Heart left ventricle (tissue), 13 donors: ENCODE measurements around the gene CCNL1.

ENCODE experiments used
- POLR2A ChIP-seq, 2 donors: fragments of 450-650 bp; IDR thresholded peaks; one replicate each; pipeline ENCODE4 v1.6.1; 2017; ENCODE audit warnings: antibody characterized with exemption in 2 of 2, mild to moderate bottlenecking in 2 of 2, moderate library complexity in 2 of 2
- TF ChIP-seq, protein P1 (sequence below), 12 donors: fragments of 200-600 bp; sonication (generic) in 4 of 12; IDR thresholded peaks; one replicate each; pipeline versions ENCODE4 v1.5.0 to v1.8.0; 2018 to 2022; ENCODE audit warnings: antibody characterized with exemption in 12 of 12, mild to moderate bottlenecking in 5 of 12
- donor health status: ischemic (EF 13 %, LVEDD 7.1; RV severe dilation, severe dysfunction).
- donor health status: DM: no; HTN: yes; CAD: no.
- donor health status: DM: no; HTN: no; CAD: no.
- donor health status: ischemic (EF 25% LVEDD 6.9; RV normal size, moderate dysfunction).
- donor health status: ischemic (EF 25% LVEDD 5.7; RV mildly dilated, moderate dysfunction).
- donor health status: ischemic (EF 35%, LVEDD 5.7; RV mildly dilated, moderate dysfunction).
- donor health status: nonischemic (EF 11% LVEDD 7.7; RV severe dilation, severe dysfunction).
- donor health status: DM: yes; HTN: yes; CAD: no.
- donor health status: PGD.
- donor health status: ischemic (EF 29% LVEDD 5.4; RV normal size, mild dysfunction).
- donor health status: nonischemic (EF 23%, LVEDD 6.1; RV moderate dilation, normal function).

DNA sequence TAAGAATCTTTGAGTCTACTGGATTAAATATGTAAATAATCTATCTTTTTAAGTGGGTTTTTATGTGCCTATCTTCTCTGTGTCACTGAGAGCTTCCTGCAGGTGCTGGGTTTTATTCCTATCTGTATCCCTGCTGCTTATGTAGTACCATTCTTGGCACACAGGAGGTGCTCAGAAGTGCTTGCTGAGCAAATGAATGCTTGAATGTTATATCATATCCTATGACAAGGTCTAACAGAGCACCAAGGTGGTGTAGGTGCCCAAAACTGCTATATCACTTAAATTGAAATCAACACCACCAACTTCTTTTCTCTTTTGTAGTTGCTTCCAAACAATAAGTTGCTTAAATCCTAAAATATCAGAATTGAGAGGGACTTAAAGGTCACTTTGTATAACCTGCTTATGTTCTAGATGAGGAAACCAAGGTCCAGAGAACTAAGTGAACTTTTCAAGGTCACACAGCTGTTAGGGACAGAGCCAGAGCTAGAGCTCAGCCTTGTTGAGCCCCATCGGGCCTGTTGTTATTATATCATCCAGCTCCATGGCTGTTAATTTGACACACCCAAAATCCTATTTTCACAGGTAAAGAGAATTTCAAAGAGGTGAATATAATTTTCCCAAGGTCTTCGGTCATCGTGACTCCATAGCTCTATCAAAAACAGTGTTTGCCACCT is 46.0 kb downstream of the CCNL1 start:
- TF ChIP-seq, protein P1, sequence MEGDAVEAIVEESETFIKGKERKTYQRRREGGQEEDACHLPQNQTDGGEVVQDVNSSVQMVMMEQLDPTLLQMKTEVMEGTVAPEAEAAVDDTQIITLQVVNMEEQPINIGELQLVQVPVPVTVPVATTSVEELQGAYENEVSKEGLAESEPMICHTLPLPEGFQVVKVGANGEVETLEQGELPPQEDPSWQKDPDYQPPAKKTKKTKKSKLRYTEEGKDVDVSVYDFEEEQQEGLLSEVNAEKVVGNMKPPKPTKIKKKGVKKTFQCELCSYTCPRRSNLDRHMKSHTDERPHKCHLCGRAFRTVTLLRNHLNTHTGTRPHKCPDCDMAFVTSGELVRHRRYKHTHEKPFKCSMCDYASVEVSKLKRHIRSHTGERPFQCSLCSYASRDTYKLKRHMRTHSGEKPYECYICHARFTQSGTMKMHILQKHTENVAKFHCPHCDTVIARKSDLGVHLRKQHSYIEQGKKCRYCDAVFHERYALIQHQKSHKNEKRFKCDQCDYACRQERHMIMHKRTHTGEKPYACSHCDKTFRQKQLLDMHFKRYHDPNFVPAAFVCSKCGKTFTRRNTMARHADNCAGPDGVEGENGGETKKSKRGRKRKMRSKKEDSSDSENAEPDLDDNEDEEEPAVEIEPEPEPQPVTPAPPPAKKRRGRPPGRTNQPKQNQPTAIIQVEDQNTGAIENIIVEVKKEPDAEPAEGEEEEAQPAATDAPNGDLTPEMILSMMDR (IDR thresholded peaks at IDR 0.05), result peak in 4 of 12 donors; percentile 4 to 10 (median 9)
- no peak for TF ChIP-seq POLR2A (IDR thresholded peaks at IDR 0.05)
